ENCODE measurements around the gene SIKE1. TPM values are rescaled to one million over a fixed set of nuclear protein-coding genes. Genes with fewer than 3 reads are reported as not detected.

Gene SIKE1
- polyA plus RNA-seq, 1 donor (not counting 4 experiments of a cell fraction or from before 2014, with no cell fraction given): 40.3 TPM

- no peaks in the 10 kb centered on the region for H3K27me3 ChIP-seq (ENCODE audit: control insufficient read depth, extremely low read depth, insufficient read depth, low read length)
- TF ChIP-seq CTCF (optimal IDR thresholded peaks at IDR 0.05 in 1 of 3, IDR thresholded peaks at IDR 0.05 in 1 of 3, conservative IDR thresholded peaks at IDR 0.05 in 1 of 3; ENCODE audit: extremely low read depth in 1 of 3, insufficient read depth in 2 of 3, low read length in 3 of 3) (no peak), EZH2 (IDR thresholded peaks at IDR 0.05; ENCODE audit: low read length) (no peak)
- no peaks in the 10 kb centered on the region for H4K20me1 ChIP-seq (ENCODE audit: control insufficient read depth, extremely low read depth, insufficient read depth, low read length)
- no peaks in the 10 kb centered on the region for H3K9me3 ChIP-seq (ENCODE audit: control insufficient read depth, low read depth, low read length)
- H3K27ac ChIP-seq (ENCODE audit: control insufficient read depth, insufficient read depth, low read length): no peak overlapping the region
- no peak overlapping the region for H3K4me2 ChIP-seq (ENCODE audit: control insufficient read depth, extremely low read depth, insufficient read depth, low read depth, low read length)
- no peaks in the 10 kb centered on the region for H3K79me2 ChIP-seq (ENCODE audit: control insufficient read depth, insufficient read depth, low read length)
- no peak overlapping the region for H3K9ac ChIP-seq (ENCODE audit: control insufficient read depth, extremely low read depth, insufficient read depth, low read length)
- FAIRE-seq (no peak), DNase-seq (ENCODE audit: low read depth, low spot score) (no peak)
- no peak overlapping the region for H2AFZ ChIP-seq (ENCODE audit: control insufficient read depth, low read length)
- H3K4me1 ChIP-seq (ENCODE audit: control insufficient read depth, extremely low read depth, insufficient read depth, low read length): no peaks in the 10 kb centered on the region
- peaks cover 0 to 9% of the 10 kb centered on the region in 2 experiments for H3K36me3 ChIP-seq (ENCODE audit: control insufficient read depth in 2 of 2, extremely low read depth in 1 of 2, insufficient read depth in 2 of 2, low read length in 2 of 2)
- no peaks in the 10 kb centered on the region for H3K9me1 ChIP-seq (ENCODE audit: control insufficient read depth, extremely low read depth, insufficient read depth, low read length)
- dilution Hi-C loops (cut with MboI; ENCODE audit: extremely low pct_ligation_motif_present, low sequenced_read_pairs): no loop called here
- no peak overlapping the region for H3K4me3 ChIP-seq (ENCODE audit: control insufficient read depth in 2 of 3, extremely low read depth in 1 of 3, insufficient read depth in 2 of 3, low read depth in 1 of 3, low read length in 3 of 3)
Measured at GRCh38 chr1:114771992-114772391, 8.5 kb downstream of the SIKE1 start.

GRCh38 chr1:114770989-114771388 is 9.5 kb downstream of the SIKE1 start:
- FAIRE-seq (no peak), DNase-seq (ENCODE audit: low read depth, low spot score) (no peak)
- no peaks in the 10 kb centered on the region for H3K27me3 ChIP-seq (ENCODE audit: control insufficient read depth, extremely low read depth, insufficient read depth, low read length)
- no peaks in the 10 kb centered on the region for H3K79me2 ChIP-seq (ENCODE audit: control insufficient read depth, insufficient read depth, low read length)
- H3K4me2 ChIP-seq (ENCODE audit: control insufficient read depth, extremely low read depth, insufficient read depth, low read depth, low read length): no peak overlapping the region
- no peak overlapping the region for H2AFZ ChIP-seq (ENCODE audit: control insufficient read depth, low read length)
- H3K36me3 ChIP-seq (ENCODE audit: control insufficient read depth in 2 of 2, extremely low read depth in 1 of 2, insufficient read depth in 2 of 2, low read length in 2 of 2): peaks cover 0 to 7% of the 10 kb centered on the region in 2 experiments
- no peaks in the 10 kb centered on the region for H3K4me1 ChIP-seq (ENCODE audit: control insufficient read depth, extremely low read depth, insufficient read depth, low read length)
- H3K9me1 ChIP-seq (ENCODE audit: control insufficient read depth, extremely low read depth, insufficient read depth, low read length): no peaks in the 10 kb centered on the region
- H3K27ac ChIP-seq (ENCODE audit: control insufficient read depth, insufficient read depth, low read length): no peak overlapping the region
- dilution Hi-C loops (cut with MboI; ENCODE audit: extremely low pct_ligation_motif_present, low sequenced_read_pairs): no loop called here
- H3K9me3 ChIP-seq (ENCODE audit: control insufficient read depth, low read depth, low read length): no peaks in the 10 kb centered on the region
- no peaks in the 10 kb centered on the region for H4K20me1 ChIP-seq (ENCODE audit: control insufficient read depth, extremely low read depth, insufficient read depth, low read length)
- TF ChIP-seq EZH2 (IDR thresholded peaks at IDR 0.05; ENCODE audit: low read length): no peak
- no peak for TF ChIP-seq CTCF (optimal IDR thresholded peaks at IDR 0.05 in 1 of 3, IDR thresholded peaks at IDR 0.05 in 1 of 3, conservative IDR thresholded peaks at IDR 0.05 in 1 of 3; ENCODE audit: extremely low read depth in 1 of 3, insufficient read depth in 2 of 3, low read length in 3 of 3)
- no peak overlapping the region for H3K9ac ChIP-seq (ENCODE audit: control insufficient read depth, extremely low read depth, insufficient read depth, low read length)
- no peak overlapping the region for H3K4me3 ChIP-seq (ENCODE audit: control insufficient read depth in 2 of 3, extremely low read depth in 1 of 3, insufficient read depth in 2 of 3, low read depth in 1 of 3, low read length in 3 of 3)

Measured in keratinocyte (primary cell).